Adrenal gland (tissue), 12 donors: ENCODE measurements around the gene ASB2. TPM values are rescaled to one million over a fixed set of nuclear protein-coding genes. Genes with fewer than 3 reads are reported as not detected.

Experiments used
- DNase-seq, 7 donors: peaks; one replicate each; pipeline ENCODE4 v3.0.0-alpha.2; 2019 to 2020
- H3K27ac ChIP-seq, 5 donors: fragments of 200-600 bp; sonication (generic) in 4 of 5; 1 replicate in 3 of 5; 2 replicates in 2 of 5; pipeline versions ENCODE4 v1.5.1 to v1.8.0; 2016 to 2020; ENCODE audit warnings: mild to moderate bottlenecking in 1 of 5
- H3K27me3 ChIP-seq: fragments of 200-600 bp; 2 replicates; pipeline ENCODE4 v1.8.0; 2021
- H3K36me3 ChIP-seq, 2 donors: fragments of 200-600 bp; replicated peaks in 1 of 2; 1 replicate in 1 of 2; 2 replicates in 1 of 2; pipeline versions ENCODE4 v1.5.1 to v1.8.0; 2018 to 2022
- H3K4me1 ChIP-seq, 2 donors: fragments of 200-600 bp; replicated peaks in 1 of 2; 1 replicate in 1 of 2; 2 replicates in 1 of 2; pipeline versions ENCODE4 v1.5.1 to v1.8.0; 2018 to 2021
- H3K4me3 ChIP-seq, 4 donors: fragments of 200-600 bp; sonication (generic) in 3 of 4; one replicate each; pipeline ENCODE4 v1.5.1; 2016 to 2018
- H3K9me3 ChIP-seq, 3 donors: fragments of 200-600 bp; sonication (generic) in 1 of 3; replicated peaks in 1 of 3; 1 replicate in 2 of 3; 2 replicates in 1 of 3; pipeline versions ENCODE4 v1.5.1 to v1.8.0; 2016 to 2021
- CTCF ChIP-seq, 6 experiments: fragments of 450-650 bp in 4 of 6; fragments of 200-600 bp in 2 of 6; sonication (generic) in 1 of 6; IDR thresholded peaks; 1 replicate in 5 of 6; 2 replicates in 1 of 6; pipeline versions ENCODE4 v1.5.1 to v1.8.0; 2016 to 2021; ENCODE audit warnings: antibody characterized with exemption in 6 of 6, mild to moderate bottlenecking in 2 of 6, moderate library complexity in 1 of 6
- POLR2A ChIP-seq, 2 donors: fragments of 450-650 bp; IDR thresholded peaks; one replicate each; pipeline ENCODE4 v1.6.1; 2017; ENCODE audit warnings: antibody characterized with exemption in 2 of 2, mild to moderate bottlenecking in 2 of 2, moderate library complexity in 1 of 2
- WGBS, 4 donors: extraction: QIAGEN DNeasy Blood & Tissue Kit in 2 of 4; methylation state at CpG; one replicate each; pipeline versions ENCODE4 v1.1.5 to v1.1.7; 2013 to 2017; 5-methylcytosine and 5-hydroxymethylcytosine counted together
- intact Hi-C, 2 donors: fragments of 100-400 bp; cut with DNase I; formaldehyde crosslinking; loops; one replicate each; pipeline versions ENCODE4 v1.14.1 to v1.15.0; 2022 to 2023
- polyA plus RNA-seq, 3 donors: library from polyadenylated mRNA; stranded (reverse); fragments of 200-250 nt in 2 of 3; fragments of 350-450 nt in 1 of 3; fragmentation: Illumina TruSeq in 1 of 3; extraction: RNeasy Lipid Tissue Mini Kit (QIAGEN cat#74804) in 1 of 3; gene quantifications; one replicate each; pipeline ENCODE4 v1.2.3, GENCODE V29; 2013 to 2014
- total RNA-seq, 9 donors: library from RNA; depleted of rRNA in 4 of 9; stranded (reverse); fragments of >200 nt in 4 of 9; fragments of 120-200 nt in 1 of 9; fragmentation: NEBNext Ultra II Directional in 1 of 9; extraction: Animal tissue kit (Norgen Biotek cat#: 25700) in 1 of 9; gene quantifications; one replicate each; pipeline versions ENCODE4 v1.1.0 to v1.2.4, GENCODE V29; 2013 to 2023
- donor health status: healthy with polysubstance abuse.
- donor health status: Bipolar disorder and iron deficiency.
- donor health status: DM: yes; HTN: yes; CAD: no.
- donor health status: DM: no; HTN: no; CAD: no.
- donor health status: DM: no; HTN: no; CAD: no.
- donor health status: DM: yes; HTN: yes; CAD: no.

Gene ASB2
- total and polyA plus RNA-seq, 12 donors: 0.19 to 5.9 (median 0.66) TPM; not detected in 1

GRCh38 chr14:94018308-94018707 lies 41.9 kb upstream of the ASB2 start:
- intact Hi-C loops: no loop called here
- no peaks in the 10 kb centered on the region for H3K9me3 ChIP-seq
- no peaks in the 10 kb centered on the region for H3K27me3 ChIP-seq
- H3K4me1 ChIP-seq: no peaks in the 10 kb centered on the region
- no peak for TF ChIP-seq POLR2A (IDR thresholded peaks at IDR 0.05)
- no peak for TF ChIP-seq CTCF (IDR thresholded peaks at IDR 0.05)
- H3K27ac ChIP-seq: no peak overlapping the region
- no peak for DNase-seq
- 79 to 83% (median 81%) methylated on average over 6 to 8 of the region's 8 CpGs for WGBS, 4 donors
- H3K4me3 ChIP-seq: no peak overlapping the region
- no peaks in the 10 kb centered on the region for H3K36me3 ChIP-seq

DNA sequence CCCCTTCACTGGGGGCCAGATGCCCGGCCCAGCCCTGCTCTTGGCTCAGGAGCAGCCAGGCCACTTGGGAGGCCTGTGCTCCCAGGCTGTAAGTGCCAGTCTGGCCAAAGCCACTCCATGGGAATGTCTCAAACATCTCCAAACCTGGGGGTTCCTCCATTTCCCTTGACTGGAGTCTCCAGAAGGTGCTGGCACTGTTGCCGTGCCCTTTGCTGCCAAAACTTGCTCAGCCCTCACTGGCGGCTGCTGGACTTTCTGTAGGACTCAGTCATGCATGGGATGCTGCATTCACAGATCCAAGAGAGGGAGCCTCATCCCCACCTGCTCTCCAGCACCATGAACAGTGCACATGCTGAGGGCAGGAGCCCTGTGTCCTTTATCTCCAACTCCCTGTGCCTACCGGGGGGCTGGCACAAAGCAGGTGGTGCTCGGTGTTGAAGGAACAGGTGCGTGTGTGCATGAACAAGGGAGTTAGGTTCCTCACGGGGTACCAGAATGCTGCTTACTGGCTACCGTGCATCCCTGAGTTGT lies 40.1 kb upstream of the ASB2 start:
- H3K27ac ChIP-seq: no peak overlapping the region
- H3K4me1 ChIP-seq: no peaks in the 10 kb centered on the region
- WGBS, 4 donors: 76 to 82% (median 80%) methylated on average over 5 to 8 of the region's 8 CpGs
- no peaks in the 10 kb centered on the region for H3K27me3 ChIP-seq
- DNase-seq: no peak
- no peak for TF ChIP-seq CTCF (IDR thresholded peaks at IDR 0.05)
- no peak for TF ChIP-seq POLR2A (IDR thresholded peaks at IDR 0.05)
- no peak overlapping the region for H3K4me3 ChIP-seq
- intact Hi-C loops: no loop called here
- H3K9me3 ChIP-seq: no peaks in the 10 kb centered on the region
- no peaks in the 10 kb centered on the region for H3K36me3 ChIP-seq

DNA sequence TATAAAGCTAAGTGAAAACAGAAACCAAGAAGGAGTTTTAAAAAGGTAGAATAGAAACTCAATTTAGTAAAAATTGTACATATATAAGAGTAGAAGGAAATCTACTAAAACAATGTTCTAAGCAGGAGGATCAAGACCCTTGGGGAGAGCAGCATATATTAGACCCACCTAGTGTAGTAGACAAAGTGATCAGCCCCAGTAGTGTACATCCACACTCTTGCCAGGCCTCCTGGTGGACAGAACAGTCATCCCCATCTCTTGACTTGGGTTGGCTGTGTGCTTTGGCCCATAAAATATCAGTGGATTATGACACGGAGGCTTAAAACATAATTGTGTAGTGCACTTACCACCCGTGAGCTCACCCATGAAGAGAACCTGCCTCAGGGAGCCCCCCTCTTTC lies 38.9 kb upstream of the ASB2 start:
- Histone ChIP-seq H3K9me3 (no peaks in the 10 kb centered on the region), H3K36me3 (no peaks in the 10 kb centered on the region), H3K4me1 (no peaks in the 10 kb centered on the region), H3K27ac (no peak overlapping the region), H3K27me3 (no peaks in the 10 kb centered on the region), H3K4me3 (no peak overlapping the region)
- TF ChIP-seq CTCF (IDR thresholded peaks at IDR 0.05) (no peak), POLR2A (IDR thresholded peaks at IDR 0.05) (no peak)
- intact Hi-C loops: no loop called here
- DNase-seq: no peak
- 77 to 100% (median 90%) methylated on average over 1 to 2 of the region's 2 CpGs for WGBS, 4 donors

DNA sequence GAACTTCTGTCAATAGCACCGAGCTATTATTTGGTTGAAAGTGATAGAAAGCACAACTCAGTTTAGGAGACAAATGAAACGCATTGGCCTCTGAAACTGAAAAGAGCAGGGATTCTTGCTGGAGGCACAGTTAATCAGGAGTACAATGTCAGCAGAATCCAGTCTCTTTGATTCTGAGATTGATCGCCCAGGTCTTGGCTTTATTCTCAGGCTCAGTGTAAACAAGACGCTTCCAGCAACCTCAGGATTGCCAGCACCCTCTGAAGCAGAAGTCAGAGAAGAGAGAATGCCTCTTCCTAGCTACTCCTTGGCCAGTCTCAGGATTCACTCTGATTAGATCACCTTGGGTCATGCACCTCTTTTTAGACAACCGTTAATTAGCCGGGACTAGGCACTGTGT lies 38.0 kb upstream of the ASB2 start:
- H3K27ac ChIP-seq: no peak overlapping the region
- no peaks in the 10 kb centered on the region for H3K9me3 ChIP-seq
- no peaks in the 10 kb centered on the region for H3K36me3 ChIP-seq
- H3K4me1 ChIP-seq: no peaks in the 10 kb centered on the region
- TF ChIP-seq POLR2A (IDR thresholded peaks at IDR 0.05): no peak
- TF ChIP-seq CTCF (IDR thresholded peaks at IDR 0.05): no peak
- no peak for DNase-seq
- intact Hi-C loops: no loop called here
- WGBS, 4 donors: 78 to 87% (median 84%) methylated on average over 6 of the region's 6 CpGs
- no peak overlapping the region for H3K4me3 ChIP-seq
- H3K27me3 ChIP-seq: no peaks in the 10 kb centered on the region
